ENCODE measurements around the gene MOXD1.
A peak's percentile ranks its signal among the peaks of the same experiment; 100 is the strongest.

The MOXD1 gene

GRCh38 chr6:132400883-132401617 lies at the start of gene MOXD1:
Gene MOXD1, minus strand, starts transcription at chr6:132401475. Its CDS starts 49 bp downstream, at chr6:132401426.
- Histone ChIP-seq H3K4me1 (ENCODE audit: insufficient read depth, poor library complexity, severe bottlenecking) (peaks cover 9% of the 10 kb centered on the region), H3K36me3 (ENCODE audit: low read depth) (no peaks in the 10 kb centered on the region), H3K27me3 (ENCODE audit: insufficient read depth, poor library complexity, severe bottlenecking) (no peaks in the 10 kb centered on the region), H3K4me3 (ENCODE audit: severe bottlenecking) (peak within 1 kb of the TSS; percentile 98), H3K27ac (ENCODE audit: poor library complexity, severe bottlenecking) (no peak within 1 kb of the TSS), H3K9me3 (ENCODE audit: severe bottlenecking) (no peaks in the 10 kb centered on the region)
- ATAC-seq (ENCODE audit: low read depth) (peak; percentile 83), DNase-seq (ENCODE audit: low spot score) (peak; percentile 61)
- TF ChIP-seq, protein P1, sequence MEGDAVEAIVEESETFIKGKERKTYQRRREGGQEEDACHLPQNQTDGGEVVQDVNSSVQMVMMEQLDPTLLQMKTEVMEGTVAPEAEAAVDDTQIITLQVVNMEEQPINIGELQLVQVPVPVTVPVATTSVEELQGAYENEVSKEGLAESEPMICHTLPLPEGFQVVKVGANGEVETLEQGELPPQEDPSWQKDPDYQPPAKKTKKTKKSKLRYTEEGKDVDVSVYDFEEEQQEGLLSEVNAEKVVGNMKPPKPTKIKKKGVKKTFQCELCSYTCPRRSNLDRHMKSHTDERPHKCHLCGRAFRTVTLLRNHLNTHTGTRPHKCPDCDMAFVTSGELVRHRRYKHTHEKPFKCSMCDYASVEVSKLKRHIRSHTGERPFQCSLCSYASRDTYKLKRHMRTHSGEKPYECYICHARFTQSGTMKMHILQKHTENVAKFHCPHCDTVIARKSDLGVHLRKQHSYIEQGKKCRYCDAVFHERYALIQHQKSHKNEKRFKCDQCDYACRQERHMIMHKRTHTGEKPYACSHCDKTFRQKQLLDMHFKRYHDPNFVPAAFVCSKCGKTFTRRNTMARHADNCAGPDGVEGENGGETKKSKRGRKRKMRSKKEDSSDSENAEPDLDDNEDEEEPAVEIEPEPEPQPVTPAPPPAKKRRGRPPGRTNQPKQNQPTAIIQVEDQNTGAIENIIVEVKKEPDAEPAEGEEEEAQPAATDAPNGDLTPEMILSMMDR (IDR thresholded peaks at IDR 0.05; ENCODE audit: poor library complexity, severe bottlenecking), result no peak

DNA sequence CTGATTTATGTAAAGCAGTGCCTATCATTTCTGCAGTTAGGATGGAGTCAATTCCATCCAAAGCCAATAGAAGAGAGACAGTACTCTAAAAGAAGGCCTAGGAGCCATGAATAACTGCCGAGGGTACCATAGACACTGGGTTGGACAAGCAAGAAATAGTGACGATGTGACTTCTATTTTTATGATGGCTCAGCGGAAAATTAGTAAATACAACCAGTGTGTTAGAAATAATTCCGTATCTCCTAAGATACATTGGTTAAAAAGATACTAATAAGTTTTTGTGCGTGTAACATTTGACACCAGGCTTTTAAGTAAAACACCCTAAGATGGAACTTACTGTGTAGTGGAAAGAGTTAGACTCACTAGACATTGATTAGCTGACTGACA lies 45.6 kb upstream of the MOXD1 start:
- H3K4me3 ChIP-seq (ENCODE audit: severe bottlenecking), result no peak overlapping the region
- peaks cover 20% of the 10 kb centered on the region for H3K4me1 ChIP-seq (ENCODE audit: insufficient read depth, poor library complexity, severe bottlenecking)
- peak overlapping the region; percentile 64 for H3K27ac ChIP-seq (ENCODE audit: poor library complexity, severe bottlenecking)
- TF ChIP-seq, protein P1 (IDR thresholded peaks at IDR 0.05; ENCODE audit: poor library complexity, severe bottlenecking), result no peak
- peaks cover 6% of the 10 kb centered on the region; the same call in 1 of the 2 replicates for H3K36me3 ChIP-seq (ENCODE audit: low read depth)
- H3K9me3 ChIP-seq (ENCODE audit: severe bottlenecking), result no peaks in the 10 kb centered on the region
- ATAC-seq (ENCODE audit: low read depth) (no peak), DNase-seq (ENCODE audit: low spot score) (no peak)
- H3K27me3 ChIP-seq (ENCODE audit: insufficient read depth, poor library complexity, severe bottlenecking), result no peaks in the 10 kb centered on the region

DNA sequence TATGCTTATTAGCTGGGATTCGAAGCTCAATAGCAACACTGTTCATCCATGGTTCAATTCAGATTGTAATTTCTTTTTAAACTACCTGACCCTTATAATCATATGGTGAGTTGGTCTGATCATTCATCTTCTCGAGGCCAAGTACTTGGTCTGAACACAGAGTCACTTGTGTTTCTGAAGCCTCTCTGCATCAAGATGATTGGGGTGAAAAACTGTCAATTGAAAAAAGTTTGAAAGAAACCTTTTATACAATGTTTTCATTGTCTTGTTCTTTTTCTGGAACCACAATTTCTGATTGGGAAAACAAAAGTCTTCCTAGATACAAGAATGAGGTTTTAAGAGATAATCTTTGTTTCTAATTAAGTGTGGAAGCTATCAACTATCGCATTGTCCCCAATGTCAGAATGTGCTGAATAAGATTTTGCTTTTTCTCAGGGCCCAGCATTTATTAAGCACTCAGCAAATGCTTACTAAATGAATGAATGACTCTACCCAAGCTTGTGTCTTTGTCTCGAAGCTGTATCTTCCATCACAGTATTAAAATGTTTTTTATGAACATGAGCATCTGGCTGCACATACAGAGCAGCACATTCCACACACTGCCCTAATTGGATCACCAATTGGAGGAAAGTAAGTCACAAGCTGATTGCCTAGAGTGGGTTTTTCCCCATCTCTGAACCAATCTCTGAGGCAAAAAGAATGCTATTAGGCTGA lies 45.0 kb upstream of the MOXD1 start:
- peaks cover 20% of the 10 kb centered on the region for H3K4me1 ChIP-seq (ENCODE audit: insufficient read depth, poor library complexity, severe bottlenecking)
- no peaks in the 10 kb centered on the region for H3K9me3 ChIP-seq (ENCODE audit: severe bottlenecking)
- DNase-seq (ENCODE audit: low spot score), result no peak
- H3K27ac ChIP-seq (ENCODE audit: poor library complexity, severe bottlenecking), result peak overlapping the region; percentile 64
- no peak for ATAC-seq (ENCODE audit: low read depth)
- no peak overlapping the region for H3K4me3 ChIP-seq (ENCODE audit: severe bottlenecking)
- no peaks in the 10 kb centered on the region for H3K27me3 ChIP-seq (ENCODE audit: insufficient read depth, poor library complexity, severe bottlenecking)
- TF ChIP-seq, protein P1 (IDR thresholded peaks at IDR 0.05; ENCODE audit: poor library complexity, severe bottlenecking), result no peak
- H3K36me3 ChIP-seq (ENCODE audit: low read depth), result peaks cover 3% of the 10 kb centered on the region; the same call in 1 of the 2 replicates

- DNase-seq (ENCODE audit: low spot score), result no peak
- Histone ChIP-seq H3K27ac (ENCODE audit: poor library complexity, severe bottlenecking) (peak overlapping the region; percentile 64), H3K27me3 (ENCODE audit: insufficient read depth, poor library complexity, severe bottlenecking) (no peaks in the 10 kb centered on the region), H3K4me1 (ENCODE audit: insufficient read depth, poor library complexity, severe bottlenecking) (peaks cover 20% of the 10 kb centered on the region), H3K36me3 (ENCODE audit: low read depth) (peaks cover 3% of the 10 kb centered on the region; the same call in 1 of the 2 replicates), H3K4me3 (ENCODE audit: severe bottlenecking) (no peak overlapping the region), H3K9me3 (ENCODE audit: severe bottlenecking) (no peaks in the 10 kb centered on the region)
- TF ChIP-seq, protein P1 (IDR thresholded peaks at IDR 0.05; ENCODE audit: poor library complexity, severe bottlenecking), result no peak
- ATAC-seq (ENCODE audit: low read depth), result peak; percentile 98
Observed at GRCh38 chr6:132445201-132445951, 44.1 kb upstream of the MOXD1 start.

Data from RWPE2 (cell line).